HG03342 (cell line): ENCODE measurements around the gene INPP5A.

Source experiments
- ATAC-seq: cut with Tn5 transposase; IDR thresholded peaks from one replicate; pipeline ENCODE4 v1.9.1; 2021; ENCODE audit warnings: mild to moderate bottlenecking, moderate library complexity; ENCODE audit not compliant: unreplicated experiment

INPP5A gene

GRCh38 chr10:132804785-132805426 is 267.3 kb downstream of the INPP5A start:
- ATAC-seq = no peak

DNA sequence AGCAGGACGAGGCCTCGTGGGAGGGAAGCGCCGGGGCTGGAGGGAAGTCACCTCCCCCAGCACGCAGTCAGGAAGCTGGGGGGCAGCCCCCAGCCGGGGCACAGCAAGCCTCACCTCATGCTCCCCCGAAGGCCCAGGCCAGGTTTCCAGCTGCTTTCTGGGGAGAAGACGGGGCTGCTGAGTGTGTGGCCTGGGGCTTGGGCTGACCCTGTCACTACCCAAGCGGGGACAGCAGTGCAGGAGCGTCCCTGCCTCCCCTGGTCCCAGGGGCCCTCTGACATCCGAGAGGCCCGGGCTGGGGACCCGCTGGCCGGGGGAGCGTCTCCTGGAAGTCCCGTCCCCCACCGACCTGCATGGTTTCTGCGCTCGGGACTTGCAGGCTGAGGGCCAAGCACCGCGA is 268.0 kb downstream of the INPP5A start:
- no peak for ATAC-seq

DNA sequence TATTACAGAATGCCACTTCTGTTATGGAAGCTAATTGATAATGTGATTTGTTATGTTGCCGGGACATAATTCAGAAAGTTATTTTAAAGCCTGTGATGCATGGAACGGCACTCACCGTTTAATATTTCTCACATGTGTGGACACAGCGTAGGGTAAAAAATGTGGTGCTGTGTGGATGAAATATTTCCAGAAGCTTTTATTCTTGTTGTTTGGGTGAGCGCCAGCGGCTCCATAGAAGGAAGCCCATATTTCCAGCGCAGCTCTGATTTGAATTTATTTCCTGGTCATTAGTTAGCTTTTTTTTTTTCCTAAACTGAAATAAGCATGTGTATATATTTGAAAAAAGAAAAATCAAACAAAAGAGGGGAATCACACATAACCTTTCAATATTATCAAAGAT is 268.5 kb downstream of the INPP5A start:
- ATAC-seq = no peak

DNA sequence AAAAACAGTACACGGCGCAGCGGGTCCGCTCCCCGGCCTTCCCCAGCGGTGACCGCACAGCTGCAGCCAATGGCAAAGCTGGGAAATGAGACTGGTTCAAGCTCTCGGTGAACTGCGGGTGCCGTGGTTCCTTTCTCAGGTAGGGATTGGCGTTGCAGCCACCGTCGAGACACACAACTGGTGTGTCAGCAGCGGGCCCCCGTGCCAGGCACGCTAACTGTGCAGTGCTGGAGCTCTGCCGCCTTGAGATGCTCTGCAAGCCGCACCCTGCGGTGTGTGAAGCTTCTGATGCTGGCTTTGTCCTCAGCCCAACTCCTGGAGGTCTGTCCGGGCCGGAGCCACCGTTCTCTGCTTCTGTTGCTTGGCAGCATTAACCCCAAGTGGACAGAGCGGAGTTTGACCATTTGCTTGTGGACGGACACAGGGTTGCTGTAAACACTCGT is 269.0 kb downstream of the INPP5A start:
- no peak for ATAC-seq

- no peak for ATAC-seq
Observed at GRCh38 chr10:132807621-132808049, 270.0 kb downstream of the INPP5A start.

DNA sequence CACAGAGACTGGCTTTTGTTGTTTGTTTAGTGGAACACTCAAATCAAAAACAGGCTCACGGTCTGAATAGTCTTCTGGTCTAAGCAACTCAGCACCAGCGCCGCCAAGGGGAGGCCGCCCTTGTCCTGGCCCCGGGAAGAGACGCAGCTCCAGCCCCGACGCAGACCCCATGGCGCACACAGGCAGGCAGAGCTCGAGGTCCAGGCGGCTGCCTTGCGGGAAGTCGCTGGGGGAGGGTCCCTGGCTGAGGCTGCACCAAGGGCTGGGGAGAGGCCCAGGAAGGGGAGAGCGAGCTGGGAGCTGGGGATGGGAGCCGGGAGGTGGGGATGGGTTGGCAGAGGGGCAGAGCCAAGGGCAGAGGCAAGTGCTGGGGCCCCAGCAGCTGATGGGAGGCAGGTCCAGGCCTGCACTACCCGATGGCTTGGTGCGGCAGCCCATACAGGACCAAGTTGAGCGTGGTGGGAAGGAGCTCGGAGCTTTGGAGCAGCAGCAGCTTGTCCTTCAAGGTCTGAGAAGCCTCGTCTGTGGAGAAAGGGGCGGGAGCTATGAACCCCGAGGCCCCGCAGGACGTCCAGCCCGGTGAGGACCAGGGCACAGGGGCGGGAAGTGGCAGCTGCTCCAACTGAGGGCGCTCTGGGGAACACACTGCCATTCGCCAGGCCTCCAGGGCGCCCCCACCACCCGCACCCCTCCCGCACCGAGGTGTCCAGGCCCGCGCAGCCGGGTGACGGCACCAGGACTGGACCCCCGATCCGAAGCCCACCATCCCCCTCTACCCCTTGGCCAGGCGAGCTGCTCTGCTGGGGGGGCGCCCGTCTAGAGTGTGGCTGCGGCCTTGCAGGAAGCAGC is 271.0 kb downstream of the INPP5A start:
- no peak for ATAC-seq

GRCh38 chr10:132809232-132810140 is 271.9 kb downstream of the INPP5A start:
- no peak for ATAC-seq

DNA sequence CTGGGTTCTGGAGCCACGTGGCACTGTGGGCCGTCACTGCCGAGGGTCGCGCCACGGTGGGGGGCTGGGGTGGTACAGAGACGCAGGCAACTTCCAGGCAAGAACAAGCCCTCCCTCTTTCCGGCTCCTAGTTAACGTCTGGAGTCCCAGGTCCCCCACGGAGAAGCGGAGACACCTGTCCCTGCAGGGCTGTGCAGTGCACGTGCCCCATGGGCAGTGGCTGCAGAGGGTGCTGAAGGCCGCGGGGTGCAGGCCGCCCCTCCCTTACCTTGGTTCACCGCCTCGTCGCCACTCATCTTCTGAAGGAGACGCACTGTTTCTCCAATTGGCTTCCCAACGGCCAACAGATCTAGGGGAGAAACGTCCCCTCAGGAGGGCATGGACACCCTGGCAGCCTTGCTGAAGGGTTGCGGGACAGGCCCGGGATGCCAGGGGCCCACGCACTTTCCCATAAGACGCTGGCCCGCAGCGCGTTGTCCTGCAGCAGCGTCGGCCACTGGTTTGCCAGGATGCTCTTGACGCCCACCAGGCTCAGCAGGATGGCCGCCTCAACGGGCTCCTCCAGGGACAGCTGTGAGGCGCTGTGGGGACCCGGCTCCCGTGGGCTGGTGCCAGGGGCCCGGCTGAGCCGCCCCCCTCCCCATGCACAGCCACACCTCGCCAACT is 272.7 kb downstream of the INPP5A start:
- ATAC-seq = no peak

DNA sequence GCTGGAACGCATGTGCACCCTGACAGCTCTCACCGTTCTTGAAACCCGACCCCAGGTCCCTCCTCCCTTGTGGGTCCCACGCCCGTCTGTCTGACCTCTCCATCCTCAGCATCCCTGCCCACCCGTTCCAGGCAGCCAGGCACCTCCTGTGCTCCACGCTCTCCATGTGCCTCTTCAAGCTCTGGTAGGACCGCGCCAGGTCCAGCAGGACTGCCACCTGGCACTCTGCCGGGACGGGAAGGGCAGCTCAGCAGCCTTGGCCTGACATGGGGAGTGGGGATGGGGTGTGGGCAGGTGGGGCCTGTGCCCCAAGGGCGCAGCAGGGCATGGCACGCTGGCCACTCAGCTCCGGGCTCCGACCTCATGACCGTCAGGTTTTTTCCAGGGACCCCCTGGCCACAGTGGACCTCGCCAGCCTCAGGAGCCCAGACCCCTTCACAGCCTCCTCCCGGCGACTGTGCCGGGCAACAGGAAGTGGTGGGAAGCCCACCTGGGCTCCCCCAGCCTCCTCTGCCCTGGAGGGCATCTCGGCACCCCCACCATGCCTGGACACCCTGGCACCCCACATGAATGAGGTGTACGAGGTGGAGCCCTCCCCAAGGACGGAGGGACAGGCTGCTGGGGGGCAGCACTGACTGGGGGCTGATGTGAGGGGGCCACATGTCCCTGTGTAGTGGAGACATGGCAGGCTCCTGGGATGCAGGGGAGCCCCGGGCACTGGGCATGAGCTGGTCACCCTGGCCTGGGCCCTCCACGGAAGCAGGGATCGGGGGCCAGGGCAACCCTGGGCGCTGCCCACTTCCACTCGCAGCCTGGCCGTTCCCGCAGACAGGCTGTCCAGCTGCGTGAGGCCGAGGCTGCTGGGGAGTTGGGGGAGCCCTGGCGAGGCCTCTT is 273.5 kb downstream of the INPP5A start:
- ATAC-seq = no peak

DNA sequence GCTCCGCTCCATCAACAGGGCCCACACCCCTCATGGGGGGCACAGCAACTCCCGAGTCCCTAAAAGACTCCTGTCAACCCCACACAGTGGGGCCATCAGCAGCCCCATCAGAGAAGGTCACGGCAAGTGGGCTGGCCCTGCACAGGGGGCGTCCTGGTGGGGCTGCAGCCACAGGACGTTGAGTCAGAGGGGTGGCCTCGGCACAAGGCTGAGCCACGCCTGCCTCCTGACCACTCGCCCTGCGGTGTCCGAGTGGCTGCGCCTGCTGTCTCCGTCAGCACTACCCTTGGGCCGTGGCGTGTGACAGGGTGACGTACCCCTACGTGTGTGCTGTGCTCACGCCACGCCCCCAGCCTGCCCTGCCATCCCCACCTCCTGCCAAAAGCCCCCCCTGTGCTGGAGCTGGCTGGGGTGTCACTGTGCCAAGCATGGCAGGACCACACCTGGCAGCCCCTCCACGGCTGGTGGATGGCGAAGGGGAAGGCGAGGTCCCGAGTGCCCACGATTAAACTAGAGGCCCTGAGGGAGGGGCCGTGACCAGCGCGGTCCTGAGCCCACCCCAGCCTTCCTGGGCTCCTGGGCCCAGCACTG is 274.4 kb downstream of the INPP5A start:
- ATAC-seq = no peak

- no peak for ATAC-seq
Observed at GRCh38 chr10:132812520-132812919, 274.9 kb downstream of the INPP5A start.

GRCh38 chr10:132813001-132813401 is 275.4 kb downstream of the INPP5A start:
- ATAC-seq = no peak

- no peak for ATAC-seq
Observed at GRCh38 chr10:132813560-132814468, 276.2 kb downstream of the INPP5A start.

DNA sequence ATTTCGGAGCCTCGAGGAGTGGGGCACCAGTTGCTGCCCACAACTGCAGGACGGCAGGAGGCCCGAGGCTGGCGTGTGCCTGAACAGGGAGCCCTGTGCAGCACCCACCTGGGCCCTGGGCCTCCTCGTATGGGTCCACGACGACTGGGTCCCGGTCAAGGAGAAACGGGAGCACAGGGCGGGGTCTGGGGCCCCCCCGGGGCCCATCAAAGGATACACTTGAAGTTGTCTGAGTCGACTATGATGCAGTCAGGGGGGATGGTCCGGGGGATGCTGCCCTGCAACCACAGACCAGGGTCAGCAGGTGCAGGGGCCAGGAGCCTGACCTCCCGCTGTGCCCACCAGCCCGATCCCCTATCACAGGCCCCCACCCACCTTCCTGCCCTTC is 276.9 kb downstream of the INPP5A start:
- no peak for ATAC-seq

- no peak for ATAC-seq
Observed at GRCh38 chr10:132815168-132815857, 277.7 kb downstream of the INPP5A start.

DNA sequence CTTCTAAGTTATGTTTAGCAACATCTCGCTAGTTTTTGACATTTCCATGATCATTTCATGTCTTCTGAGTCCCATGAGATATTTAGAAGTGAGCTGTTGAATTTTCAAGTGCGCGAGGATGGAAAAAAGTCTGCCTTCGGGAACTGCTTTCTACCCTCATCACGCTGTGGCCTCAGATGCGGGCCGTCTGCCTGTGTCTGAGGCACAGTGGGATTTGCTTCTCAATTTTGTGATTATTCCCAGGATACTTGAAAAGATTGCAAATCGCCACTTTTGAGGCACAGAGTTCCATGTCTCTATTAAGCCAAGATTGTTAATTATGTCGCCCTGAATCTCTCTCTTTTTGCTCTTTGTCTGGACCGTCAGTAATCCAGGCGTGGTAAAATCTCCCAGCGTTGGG is 279.1 kb downstream of the INPP5A start:
- ATAC-seq = no peak

- ATAC-seq = no peak
Observed at GRCh38 chr10:132817701-132818211, 280.2 kb downstream of the INPP5A start.

DNA sequence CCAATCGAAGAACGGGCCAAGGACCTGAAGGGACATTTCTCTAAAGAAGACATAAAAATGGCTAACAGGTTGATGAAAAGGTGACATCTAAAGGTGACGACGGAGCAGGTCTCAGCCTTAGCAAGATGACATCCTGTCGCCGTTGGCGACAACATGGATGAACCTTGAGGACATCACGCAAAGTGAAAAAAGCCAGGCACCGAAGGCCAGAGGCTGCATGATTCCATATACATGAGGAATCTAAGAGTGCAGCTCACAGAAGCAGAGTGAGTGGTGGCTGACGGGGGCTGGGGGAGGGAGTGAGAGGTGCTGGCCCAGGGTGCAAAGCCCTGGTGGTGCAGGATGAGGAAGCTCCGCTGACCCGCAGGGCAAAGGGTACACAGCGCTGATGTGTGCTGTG is 282.5 kb downstream of the INPP5A start:
- ATAC-seq = no peak
